Astrocyte of the spinal cord (primary cell): Measurements from ENCODE around the gene SSX2IP.

Source experiments
- DNase-seq: peaks from one replicate; pipeline ENCODE4 v3.0.0; 2011; ENCODE audit warnings: low read depth, low spot score
- H3K4me3 ChIP-seq: 2 replicates; pipeline ENCODE4 v1.5.1; 2011; ENCODE audit warnings: low read depth, mild to moderate bottlenecking, low read length, moderate library complexity
- in situ Hi-C: cut with HindIII; loops from 2 replicates; pipeline ENCODE4 v1.10.0; 2017; ENCODE audit warnings: low sequenced_read_pairs
- TF ChIP-seq, protein P1 (sequence below): IDR thresholded peaks from 2 replicates; pipeline ENCODE4 v1.5.1; 2012; ENCODE audit warnings: low read depth, mild to moderate bottlenecking, low read length, inconsistent platforms

SSX2IP gene

DNA sequence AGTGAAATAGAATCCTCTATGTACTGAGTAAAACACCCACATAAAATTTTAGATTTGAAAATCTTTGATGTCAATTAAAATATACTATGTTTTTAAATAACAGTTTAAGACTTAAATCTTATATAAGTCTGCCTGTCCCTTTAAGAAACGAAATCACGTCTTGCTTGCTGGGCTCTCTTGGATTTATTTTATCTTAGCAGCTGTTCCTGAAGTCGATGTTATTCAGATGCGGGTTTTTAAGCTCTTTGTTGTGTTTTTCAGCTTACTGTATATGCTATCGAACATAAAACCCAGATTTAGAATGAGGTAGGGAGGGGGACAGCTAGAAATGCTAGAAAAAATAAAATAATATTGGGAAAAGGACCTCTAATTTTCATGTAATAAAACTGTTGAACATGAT lies 11.1 kb upstream of the SSX2IP start:
- in situ Hi-C loops: no loop called here
- TF ChIP-seq, protein P1, sequence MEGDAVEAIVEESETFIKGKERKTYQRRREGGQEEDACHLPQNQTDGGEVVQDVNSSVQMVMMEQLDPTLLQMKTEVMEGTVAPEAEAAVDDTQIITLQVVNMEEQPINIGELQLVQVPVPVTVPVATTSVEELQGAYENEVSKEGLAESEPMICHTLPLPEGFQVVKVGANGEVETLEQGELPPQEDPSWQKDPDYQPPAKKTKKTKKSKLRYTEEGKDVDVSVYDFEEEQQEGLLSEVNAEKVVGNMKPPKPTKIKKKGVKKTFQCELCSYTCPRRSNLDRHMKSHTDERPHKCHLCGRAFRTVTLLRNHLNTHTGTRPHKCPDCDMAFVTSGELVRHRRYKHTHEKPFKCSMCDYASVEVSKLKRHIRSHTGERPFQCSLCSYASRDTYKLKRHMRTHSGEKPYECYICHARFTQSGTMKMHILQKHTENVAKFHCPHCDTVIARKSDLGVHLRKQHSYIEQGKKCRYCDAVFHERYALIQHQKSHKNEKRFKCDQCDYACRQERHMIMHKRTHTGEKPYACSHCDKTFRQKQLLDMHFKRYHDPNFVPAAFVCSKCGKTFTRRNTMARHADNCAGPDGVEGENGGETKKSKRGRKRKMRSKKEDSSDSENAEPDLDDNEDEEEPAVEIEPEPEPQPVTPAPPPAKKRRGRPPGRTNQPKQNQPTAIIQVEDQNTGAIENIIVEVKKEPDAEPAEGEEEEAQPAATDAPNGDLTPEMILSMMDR: no peak
- no peak for DNase-seq
- no peak overlapping the region for H3K4me3 ChIP-seq

DNA sequence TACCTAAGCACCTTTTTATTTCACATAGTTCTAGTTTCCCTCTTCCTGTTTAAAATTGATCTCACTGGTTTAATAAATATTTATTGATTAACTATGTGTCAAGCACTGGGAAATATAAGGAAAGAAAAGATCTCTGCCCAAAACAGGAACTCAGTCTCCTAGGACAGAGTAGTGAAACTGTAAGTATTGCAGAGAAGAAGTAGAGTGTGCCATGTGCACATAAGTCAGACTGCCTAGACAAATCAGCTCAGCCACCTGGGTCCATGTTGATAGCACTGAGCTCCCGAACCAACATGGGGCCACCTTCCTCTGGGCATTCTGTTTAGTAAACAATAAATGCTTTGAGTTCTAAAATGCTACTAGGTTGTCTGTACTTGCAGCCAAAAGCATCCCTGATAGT lies 9.8 kb upstream of the SSX2IP start:
- no peak for DNase-seq
- H3K4me3 ChIP-seq: no peak overlapping the region
- in situ Hi-C loops: no loop called here
- TF ChIP-seq, protein P1: no peak

DNA sequence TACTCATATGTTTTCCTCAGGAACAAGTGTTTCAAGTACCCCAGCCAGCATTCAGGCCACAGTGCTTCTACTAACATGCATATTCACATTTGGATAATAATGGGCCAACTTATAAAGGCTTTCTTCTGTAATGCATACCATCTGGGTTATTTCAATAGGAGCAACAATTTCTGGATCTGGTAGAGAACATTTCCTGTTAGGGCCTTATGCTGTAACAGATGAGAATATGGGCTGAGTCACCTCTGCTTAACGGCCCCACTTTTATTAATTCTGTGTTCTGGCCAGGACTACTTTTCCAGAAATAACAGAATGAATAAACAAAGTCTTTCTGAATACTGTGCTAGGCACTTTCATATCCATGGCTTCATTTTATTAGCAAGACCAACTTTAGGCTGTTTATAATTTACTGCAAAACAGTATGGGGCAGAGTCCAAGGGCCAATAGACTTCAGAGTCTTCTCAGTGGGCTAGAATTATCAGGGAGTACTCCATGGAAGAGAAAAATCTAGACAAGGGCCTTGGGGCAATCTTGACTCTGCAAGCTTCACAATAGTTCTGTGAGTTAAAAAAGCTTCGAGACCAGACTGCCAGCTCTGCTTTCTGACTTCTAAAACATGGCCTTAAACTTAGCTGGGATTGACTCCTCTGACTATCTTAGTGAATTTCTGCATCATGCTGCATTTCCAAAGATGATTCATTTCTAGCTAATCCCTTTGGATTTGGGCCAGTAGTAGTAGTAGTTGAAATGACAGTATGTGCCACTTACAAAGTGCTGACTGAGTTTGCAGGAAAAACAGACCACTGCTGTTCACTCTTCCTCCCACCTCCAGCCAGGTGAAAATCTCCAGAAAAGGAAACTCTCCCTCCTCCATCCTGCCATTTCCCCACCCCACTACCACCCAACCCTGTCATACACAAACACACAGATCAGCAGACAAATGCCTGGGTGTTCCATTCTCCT lies 8.2 kb upstream of the SSX2IP start:
- peak; percentile 93 for DNase-seq
- H3K4me3 ChIP-seq: no peak overlapping the region
- in situ Hi-C loops: no loop called here
- TF ChIP-seq, protein P1: no peak

DNA sequence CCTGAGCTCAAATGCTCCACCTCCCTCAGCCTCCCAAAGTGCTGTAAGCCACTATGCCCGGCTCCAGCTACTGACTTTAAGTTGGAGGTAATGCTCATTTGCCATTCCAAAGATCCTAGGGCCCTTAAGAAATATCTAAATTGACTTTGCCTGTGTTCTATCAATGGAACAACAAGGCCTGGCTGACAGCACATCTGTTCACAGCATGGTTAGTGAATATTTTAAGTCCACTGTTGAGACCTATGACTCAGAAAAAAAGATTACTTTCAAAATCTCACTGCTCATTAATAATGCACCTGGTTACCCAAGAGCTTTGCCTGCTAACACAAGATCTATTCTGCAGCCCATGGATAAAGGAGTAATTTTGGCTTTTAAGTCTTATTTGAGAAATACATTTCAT lies 3.5 kb upstream of the SSX2IP start:
- DNase-seq: no peak
- in situ Hi-C loops: no loop called here
- no peak overlapping the region for H3K4me3 ChIP-seq
- TF ChIP-seq, protein P1: no peak

DNA sequence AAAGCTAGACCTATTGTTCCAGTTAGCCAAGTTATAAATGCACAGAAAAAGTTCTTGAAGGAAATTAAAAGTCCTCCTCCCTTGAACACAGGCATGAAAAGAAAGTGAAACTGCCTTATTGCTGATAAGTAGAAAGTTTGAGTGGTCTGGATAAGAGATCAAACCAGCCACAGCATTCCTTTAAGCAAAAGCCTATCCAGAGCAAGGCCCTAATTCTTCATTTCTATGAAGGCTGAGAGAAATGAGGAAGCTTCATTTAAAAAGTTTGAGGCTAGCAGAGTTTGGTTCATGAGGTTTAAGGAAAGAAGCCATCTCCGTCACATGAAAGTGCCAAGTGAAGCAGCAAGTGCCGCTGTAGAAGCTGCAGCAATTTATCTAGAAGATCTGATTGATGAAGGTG lies 2.7 kb upstream of the SSX2IP start:
- in situ Hi-C loops: no loop called here
- TF ChIP-seq, protein P1: no peak
- no peak for DNase-seq

DNA sequence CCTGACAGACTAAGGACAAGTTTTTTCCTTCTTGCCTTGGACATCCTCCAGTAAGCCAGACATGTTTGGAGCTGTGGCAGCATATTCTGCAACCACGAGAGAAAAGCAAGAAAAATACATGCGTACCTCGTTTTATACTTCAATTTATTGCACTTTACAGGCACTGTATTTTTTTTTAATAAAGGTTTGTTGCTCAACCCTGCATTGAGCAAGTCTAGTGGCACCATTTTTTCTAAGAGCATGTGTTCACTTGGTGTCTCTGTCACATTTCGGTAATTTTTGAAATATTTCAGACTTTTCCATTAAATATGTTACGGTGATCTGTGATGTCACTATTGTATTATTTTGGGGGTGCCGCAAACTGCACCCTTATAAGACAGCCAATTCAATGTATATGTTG lies 2.1 kb upstream of the SSX2IP start:
- in situ Hi-C loops: no loop called here
- no peak for DNase-seq
- no peak overlapping the region for H3K4me3 ChIP-seq
- TF ChIP-seq, protein P1: no peak

More for the DNA sequence above, 2.7 kb upstream of the SSX2IP start:
- H3K4me3 ChIP-seq: no peak overlapping the region
